SHP77 (cell line): Measurements from ENCODE around the gene PPFIA2.

Experiments used
- DNase-seq, 2 experiments: peaks; one replicate each; lab custom pipeline; 2025; lab: John Stamatoyannopoulos, UW

Gene PPFIA2

DNA sequence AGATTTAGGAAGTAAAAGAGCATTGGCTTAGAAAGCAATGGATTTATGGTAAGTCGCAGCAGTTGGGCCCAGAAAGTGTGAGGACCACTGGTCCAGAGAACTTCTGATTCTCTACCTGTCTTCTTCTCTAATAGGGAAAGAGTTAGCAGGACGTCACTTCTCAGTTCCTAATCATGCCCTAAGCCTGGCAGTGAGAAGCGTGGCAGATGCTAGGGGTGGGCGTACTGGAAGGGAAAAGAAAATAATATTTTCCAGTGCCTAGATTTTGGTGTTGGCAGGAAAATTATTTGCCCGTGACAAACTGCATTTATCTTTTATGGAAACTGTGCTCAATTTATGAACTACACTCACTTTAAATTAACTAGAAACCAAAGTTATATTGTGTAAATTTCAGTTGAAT lies 212.3 kb downstream of the PPFIA2 start:
- no peak for DNase-seq

DNA sequence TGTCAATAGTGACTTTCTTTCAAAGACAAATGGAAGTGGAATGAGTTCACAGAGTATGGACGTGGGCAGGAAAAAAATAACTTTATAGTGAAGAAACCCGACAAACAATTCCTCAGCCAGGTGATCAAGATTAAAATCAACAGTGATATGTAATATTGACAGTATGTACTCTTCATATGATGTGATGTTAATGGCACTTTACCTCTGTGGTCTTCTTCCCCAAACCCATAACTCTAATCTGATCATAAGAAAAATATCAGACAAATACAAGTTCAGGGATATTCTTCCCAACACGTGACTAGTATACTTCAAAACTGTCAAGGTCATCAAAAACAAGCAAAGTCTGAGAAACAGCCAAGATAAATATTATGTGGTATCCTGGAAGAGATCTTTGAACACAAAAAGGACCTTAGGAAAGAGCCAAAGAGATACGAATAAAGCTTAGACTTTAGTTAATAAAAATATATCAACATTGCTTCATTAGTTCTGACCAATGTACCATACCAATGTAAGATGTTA lies 215.5 kb downstream of the PPFIA2 start:
- DNase-seq: no peak

GRCh38 chr12:81542065-81543010 lies 216.8 kb downstream of the PPFIA2 start:
- no peak for DNase-seq

- no peak for DNase-seq
Observed at GRCh38 chr12:81541121-81541520, 218.0 kb downstream of the PPFIA2 start.

- no peak for DNase-seq
Observed at GRCh38 chr12:81539279-81539678, 219.9 kb downstream of the PPFIA2 start.

GRCh38 chr12:81533054-81533453 lies 226.1 kb downstream of the PPFIA2 start:
- DNase-seq: no peak

GRCh38 chr12:81530352-81530751 lies 228.8 kb downstream of the PPFIA2 start:
- DNase-seq: no peak

GRCh38 chr12:81520064-81520945 lies 238.8 kb downstream of the PPFIA2 start:
- DNase-seq: no peak

DNA sequence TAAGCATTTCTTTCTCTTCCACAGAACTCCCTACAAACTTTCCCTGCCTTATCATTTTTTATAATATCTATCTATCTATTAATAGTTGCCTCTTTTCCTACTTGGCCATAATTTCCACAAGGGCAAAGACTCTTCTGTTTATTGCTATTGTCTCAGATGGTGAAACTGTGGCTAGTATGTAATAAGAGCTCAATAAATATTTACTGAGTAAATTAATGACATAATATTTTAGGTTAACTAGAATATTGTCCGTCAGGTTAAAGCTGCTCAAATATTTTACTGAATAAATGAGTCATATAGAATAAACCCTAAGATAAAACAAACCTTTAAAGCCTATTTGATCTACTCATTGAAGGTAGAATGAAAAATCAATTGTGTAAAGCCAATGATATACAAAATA lies 240.5 kb downstream of the PPFIA2 start:
- DNase-seq: no peak

- DNase-seq: no peak
Observed at GRCh38 chr12:81517296-81517695, 241.9 kb downstream of the PPFIA2 start.

DNA sequence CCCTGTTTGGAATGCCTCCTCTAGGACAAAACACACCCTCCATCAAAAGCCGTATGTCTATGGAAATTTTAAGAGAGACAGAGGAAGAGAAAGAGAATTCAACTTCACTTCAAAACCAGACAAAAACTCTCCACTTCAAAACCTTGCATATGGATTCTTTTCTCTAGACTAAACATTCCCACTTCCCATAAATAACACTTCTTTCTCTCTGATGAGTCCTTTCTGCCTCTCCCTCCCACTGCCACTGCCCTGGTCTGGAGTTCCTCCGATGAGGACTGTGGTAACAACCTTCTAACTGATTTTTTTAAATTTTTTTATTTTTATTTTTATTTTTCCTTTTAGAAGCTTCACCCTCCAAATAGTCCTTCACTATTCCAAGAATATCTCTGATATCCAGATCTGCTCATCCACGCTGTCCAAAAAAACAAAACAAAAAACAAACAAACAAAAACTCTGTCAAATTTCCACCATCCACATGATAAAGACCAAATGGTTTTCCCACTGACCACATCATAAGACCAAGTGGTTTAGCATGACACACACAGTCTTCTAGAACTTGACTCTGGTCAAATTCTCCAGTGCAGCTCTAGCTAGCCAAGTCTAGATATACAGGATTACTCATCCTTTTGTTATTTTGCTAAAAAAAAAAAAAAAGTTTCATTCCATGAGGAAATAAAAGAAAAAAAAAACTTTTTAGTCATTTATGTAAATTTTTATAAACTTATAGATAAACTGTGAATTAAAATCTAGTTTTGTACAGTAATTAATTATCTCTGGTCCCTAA lies 256.0 kb downstream of the PPFIA2 start:
- DNase-seq: no peak

GRCh38 chr12:81500788-81501187 lies 258.4 kb downstream of the PPFIA2 start:
- no peak for DNase-seq

DNA sequence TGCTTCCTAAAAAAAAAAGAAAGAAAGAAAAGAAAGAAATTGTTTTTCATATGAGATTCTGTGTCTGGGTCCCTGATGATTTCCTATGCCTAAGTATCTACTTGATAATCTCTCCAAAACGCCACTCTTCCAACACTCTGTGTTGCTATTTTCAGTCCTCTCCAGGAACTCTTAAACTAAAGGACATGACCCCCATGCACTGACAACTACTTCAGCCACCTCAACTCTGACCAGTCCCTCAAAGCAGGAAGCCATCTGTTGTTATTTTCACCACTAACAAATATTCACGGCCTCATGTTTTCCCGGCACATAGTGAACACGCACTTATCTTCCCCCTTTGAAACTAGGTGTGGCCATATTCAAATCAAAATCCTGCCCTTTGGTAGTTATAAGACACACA lies 259.3 kb downstream of the PPFIA2 start:
- no peak for DNase-seq

DNA sequence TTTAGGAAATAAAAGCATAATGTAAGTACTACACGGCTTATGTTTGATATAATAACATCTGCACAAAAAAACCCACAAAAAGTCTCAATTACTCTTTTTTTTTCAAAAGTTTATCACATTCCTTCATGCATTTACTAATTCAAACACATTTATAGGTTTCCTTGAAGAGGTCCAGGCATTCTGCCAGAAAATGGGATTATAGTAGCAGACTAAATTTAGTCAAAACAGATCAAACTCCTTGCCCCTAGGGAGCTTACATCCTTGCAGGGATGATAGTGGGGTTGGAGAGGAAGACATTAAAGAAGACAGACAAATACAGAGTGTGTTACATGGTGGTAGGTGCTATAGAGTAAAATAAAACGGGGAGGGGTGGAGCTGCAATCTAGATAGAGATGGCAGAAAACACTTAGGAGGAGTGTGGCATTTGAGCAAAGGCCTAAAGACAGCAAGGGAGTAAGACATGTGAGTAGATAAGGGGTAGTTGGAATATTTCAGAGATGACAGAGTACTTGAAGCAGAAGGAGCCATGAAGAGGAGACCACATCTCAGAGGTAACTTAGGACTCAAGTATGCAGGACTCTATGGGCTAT lies 266.9 kb downstream of the PPFIA2 start:
- no peak for DNase-seq

DNA sequence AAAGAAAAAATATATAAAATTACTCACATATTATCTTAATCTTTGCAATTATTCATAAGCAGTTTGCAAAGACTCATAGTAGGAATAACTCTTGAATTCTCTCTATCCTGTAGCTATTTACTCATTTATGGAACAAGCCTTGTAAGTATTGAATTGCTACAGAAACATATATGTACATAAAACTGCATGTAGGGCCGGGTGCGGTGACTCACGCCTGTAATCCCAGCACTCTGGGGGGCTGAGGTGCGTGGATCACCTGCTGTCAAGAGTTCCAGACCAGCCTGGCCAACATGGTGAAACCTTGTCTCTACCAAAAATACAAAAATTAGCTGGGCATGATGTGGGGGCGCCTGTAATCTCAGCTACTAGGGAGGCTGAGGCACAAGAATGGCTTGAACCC lies 286.2 kb downstream of the PPFIA2 start:
- no peak for DNase-seq

- no peak for DNase-seq
Observed at GRCh38 chr12:81470923-81471322, 288.2 kb downstream of the PPFIA2 start.

DNA sequence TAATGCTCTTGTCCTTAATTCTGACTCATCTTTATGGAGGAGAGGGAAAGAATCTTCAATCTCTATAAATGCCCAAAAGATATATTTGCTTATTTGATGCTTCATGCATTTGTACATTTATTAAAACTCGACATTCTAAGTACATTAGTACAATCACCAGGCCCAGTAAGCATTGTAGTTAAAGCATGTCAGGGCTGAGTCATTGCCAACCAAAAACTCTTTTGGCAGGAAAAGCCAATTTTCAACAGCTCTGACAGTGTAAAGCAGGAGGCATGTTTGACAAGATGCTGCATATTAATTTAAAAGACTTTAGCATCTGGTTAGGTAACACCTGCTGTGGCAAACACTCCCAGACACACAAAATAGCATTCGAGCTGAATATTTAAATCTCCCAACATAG lies 290.9 kb downstream of the PPFIA2 start:
- no peak for DNase-seq

DNA sequence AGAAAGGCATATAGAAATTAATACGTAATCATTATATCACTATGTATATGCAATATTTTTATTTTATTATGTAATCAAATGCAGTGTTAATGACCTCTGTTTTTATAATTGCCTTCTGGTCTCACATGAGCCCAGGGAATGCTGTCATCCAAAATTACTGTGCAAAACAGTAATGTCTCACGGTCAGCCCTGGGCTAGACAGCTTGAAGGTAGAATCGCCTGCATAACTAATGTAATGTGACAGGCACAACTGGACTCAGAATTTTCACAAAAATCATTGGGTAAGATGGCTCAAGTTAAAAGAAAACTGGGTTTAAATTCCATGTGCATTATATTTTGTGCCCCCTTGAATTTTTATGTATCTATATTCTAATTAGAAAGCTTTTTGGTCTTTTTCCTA lies 293.3 kb downstream of the PPFIA2 start:
- DNase-seq: no peak

DNA sequence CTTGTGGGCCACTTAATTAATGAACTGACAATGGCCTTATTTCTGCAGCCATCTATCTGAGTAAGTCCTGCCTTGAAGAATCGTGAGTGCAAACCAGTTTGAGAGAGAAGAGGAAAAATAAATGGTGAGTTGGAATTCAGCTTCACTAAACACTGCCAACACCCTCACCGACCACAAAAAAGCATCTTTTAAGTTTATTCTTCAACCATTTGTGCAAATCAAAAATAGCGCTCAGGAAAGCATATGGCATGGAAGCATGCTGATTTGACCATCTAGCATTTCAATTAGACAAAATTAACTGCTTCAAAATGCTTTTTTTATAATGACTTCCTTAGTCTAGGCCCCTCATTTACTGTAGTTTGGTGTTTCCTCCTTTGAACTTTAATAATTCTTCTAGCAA lies 294.0 kb downstream of the PPFIA2 start:
- DNase-seq: no peak

DNA sequence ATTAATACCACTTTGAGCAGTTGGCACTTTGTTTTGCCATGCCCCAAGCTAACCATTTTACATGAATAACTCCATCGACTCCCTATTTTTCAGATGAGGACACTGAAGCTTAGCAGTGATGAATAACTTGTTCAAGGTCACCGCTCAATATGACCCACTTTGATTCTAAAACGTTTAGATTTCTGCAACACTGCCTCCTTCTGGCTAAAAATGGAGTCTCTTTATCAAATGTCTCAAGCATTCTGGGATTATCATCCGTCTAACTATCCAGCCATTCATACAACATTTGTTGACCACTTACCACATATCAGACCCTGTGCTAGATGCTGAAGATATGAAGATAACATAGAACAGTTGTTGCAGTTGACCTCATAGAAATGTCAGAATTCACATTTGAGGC lies 298.0 kb downstream of the PPFIA2 start:
- no peak for DNase-seq

DNA sequence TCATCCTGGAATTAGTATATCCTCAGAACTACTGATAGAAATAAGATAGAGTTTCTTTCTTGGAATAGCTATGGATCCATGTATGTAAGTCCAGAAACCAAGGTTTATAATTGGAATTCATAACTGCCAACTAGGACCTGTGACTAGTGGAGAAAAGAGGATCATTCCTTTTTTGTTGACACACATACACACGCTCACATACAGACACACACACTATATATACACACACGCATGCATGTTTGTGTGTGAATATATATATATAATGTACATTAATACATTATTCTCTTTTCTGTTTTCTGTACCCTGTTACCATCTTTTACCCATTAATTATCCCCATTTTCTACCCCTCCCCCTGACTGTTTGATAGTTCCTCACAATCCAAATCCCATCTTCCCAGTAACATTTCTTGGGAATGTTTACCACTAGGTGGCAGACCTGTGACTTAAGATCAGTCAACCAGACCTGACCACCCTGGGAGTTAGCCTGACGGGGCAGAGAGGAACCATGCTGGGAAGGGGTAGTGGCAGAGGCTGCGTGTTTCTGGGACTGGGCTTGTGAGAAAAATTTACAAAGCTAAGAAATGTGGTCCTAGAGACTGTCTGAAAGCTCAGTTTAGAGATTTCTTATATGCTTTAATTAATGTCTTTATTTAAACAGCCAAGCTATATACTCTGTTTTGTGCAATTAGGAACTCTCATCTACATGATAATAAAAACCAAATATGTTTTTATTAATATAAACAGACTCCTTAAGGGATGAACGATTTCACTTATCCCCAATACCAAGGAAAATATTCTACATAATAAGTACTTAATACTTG lies 308.0 kb downstream of the PPFIA2 start:
- DNase-seq: peak; percentile 67 to 83
